ENCODE measurements around the gene NMB.

NMB gene

DNA sequence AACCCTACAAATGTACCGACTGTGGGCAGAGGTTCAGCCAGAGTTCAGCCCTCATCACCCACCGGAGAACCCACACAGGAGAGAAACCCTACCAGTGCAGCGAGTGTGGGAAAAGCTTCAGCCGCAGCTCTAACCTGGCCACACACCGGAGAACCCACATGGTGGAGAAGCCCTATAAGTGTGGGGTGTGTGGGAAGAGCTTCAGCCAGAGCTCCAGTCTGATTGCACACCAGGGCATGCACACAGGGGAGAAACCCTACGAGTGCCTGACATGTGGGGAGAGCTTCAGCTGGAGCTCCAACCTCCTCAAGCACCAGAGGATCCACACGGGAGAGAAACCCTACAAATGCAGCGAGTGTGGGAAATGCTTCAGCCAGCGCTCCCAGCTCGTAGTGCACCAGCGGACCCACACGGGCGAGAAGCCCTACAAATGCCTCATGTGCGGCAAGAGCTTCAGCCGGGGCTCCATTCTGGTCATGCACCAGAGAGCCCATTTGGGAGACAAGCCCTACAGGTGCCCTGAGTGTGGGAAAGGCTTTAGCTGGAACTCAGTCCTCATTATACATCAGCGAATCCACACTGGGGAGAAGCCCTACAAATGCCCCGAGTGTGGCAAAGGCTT lies 36.5 kb downstream of the NMB start:
- no peak overlapping the region for H3K4me3 ChIP-seq (ENCODE audit: control insufficient read depth, low read depth, low read length)
- DNase-seq (ENCODE audit: low read depth): no peak
- no peak for TF ChIP-seq CTCF (IDR thresholded peaks at IDR 0.05; ENCODE audit: control insufficient read depth, insufficient read depth, low read depth, low read length, missing control alignments)

DNA sequence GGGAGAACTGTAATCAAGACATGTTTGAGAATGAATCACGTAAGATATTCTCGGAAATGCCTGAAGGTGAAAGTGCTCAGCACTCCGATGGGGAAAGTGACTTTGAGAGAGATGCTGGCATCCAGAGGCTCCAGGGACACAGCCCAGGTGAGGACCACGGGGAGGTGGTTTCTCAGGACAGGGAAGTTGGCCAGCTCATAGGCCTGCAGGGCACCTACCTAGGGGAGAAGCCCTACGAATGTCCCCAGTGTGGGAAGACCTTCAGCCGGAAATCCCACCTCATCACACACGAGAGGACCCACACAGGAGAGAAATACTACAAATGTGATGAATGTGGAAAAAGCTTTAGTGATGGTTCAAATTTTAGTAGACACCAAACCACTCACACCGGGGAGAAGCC lies 37.4 kb downstream of the NMB start:
- H3K4me3 ChIP-seq (ENCODE audit: control insufficient read depth, low read depth, low read length): no peak overlapping the region
- TF ChIP-seq CTCF (IDR thresholded peaks at IDR 0.05; ENCODE audit: control insufficient read depth, insufficient read depth, low read depth, low read length, missing control alignments): no peak
- DNase-seq (ENCODE audit: low read depth): no peak

DNA sequence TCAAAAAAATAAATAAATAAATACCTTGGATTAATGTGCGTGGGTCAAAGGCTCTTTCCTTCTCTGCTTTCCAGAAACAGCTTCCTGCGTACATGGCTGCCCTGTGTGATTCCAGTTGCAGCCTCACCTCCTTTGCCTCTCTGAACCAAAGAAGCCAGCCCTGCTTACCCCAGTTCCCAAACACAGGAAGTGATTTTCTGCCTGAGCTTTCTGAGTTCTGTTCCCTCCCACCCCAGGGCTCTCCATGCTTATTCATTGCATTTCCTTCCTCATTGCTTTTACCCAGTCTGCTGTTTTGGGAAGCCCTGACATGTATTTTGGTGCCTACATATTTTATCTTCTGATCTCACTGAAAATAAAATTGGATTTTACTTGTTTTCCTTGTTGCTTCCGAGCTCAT lies 41.8 kb downstream of the NMB start:
- DNase-seq (ENCODE audit: low read depth): no peak
- no peak overlapping the region for H3K4me3 ChIP-seq (ENCODE audit: control insufficient read depth, low read depth, low read length)
- no peak for TF ChIP-seq CTCF (IDR thresholded peaks at IDR 0.05; ENCODE audit: control insufficient read depth, insufficient read depth, low read depth, low read length, missing control alignments)

- H3K4me3 ChIP-seq (ENCODE audit: control insufficient read depth, low read depth, low read length): no peak overlapping the region
- DNase-seq (ENCODE audit: low read depth): no peak
- no peak for TF ChIP-seq CTCF (IDR thresholded peaks at IDR 0.05; ENCODE audit: control insufficient read depth, insufficient read depth, low read depth, low read length, missing control alignments)
Measured at GRCh38 chr15:84611631-84612030, 46.4 kb downstream of the NMB start.

DNA sequence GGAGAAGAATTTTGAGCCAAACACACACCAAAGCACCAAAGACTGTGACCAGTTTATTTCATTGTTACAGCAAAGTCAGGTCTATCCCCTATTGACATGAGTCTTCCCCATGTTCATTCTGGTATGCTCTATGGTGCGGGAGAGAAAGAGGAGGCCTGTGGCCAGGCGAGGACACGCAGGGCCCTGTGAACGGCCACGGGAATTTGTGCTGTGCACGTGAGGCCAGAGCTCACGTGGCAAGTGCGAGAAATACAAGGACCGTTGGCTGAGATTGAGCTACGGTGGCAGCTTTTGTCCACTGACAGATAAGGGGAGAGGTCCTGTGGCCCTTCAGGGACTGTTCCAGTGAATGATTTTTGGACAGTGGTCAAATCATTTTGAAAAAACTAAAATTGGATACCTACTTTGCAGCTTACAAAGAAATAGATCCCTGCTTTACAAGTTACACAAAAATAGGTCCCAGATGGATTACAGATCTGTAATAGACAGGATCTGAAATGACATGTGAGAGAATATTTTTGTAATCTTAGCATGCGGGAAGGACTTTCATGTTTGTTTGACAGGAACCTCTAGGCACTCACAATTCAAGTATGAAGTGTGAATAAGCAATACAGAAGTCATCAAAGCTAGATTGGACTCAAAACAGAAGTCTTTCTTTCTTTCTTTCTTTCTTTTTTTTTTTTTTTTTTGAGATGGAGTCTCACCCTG lies 48.0 kb downstream of the NMB start:
- DNase-seq (ENCODE audit: low read depth): no peak
- H3K4me3 ChIP-seq (ENCODE audit: control insufficient read depth, low read depth, low read length): no peak overlapping the region
- no peak for TF ChIP-seq CTCF (IDR thresholded peaks at IDR 0.05; ENCODE audit: control insufficient read depth, insufficient read depth, low read depth, low read length, missing control alignments)

- TF ChIP-seq CTCF (IDR thresholded peaks at IDR 0.05; ENCODE audit: control insufficient read depth, insufficient read depth, low read depth, low read length, missing control alignments): no peak
- no peak overlapping the region for H3K4me3 ChIP-seq (ENCODE audit: control insufficient read depth, low read depth, low read length)
- DNase-seq (ENCODE audit: low read depth): no peak
Measured at GRCh38 chr15:84608707-84609284, 49.2 kb downstream of the NMB start.

All from AG09309 (cell line).